CD14-positive monocyte (primary cell): ENCODE results near the gene IL36A. TPM values are rescaled to one million over a fixed set of nuclear protein-coding genes. Genes with fewer than 3 reads are reported as not detected.

Source experiments
- DNase-seq, 3 donors: peaks; one replicate each; pipeline ENCODE4 v3.0.0-alpha.2; 2011 to 2022
- H2AFZ ChIP-seq: 2 replicates; pipeline ENCODE4 v1.6.0; 2012; ENCODE audit warnings: mild to moderate bottlenecking, low read depth, low read length, inconsistent platforms; ENCODE audit not compliant: insufficient read depth, poor library complexity, severe bottlenecking
- H3K27ac ChIP-seq, 2 donors: 1 replicate in 1 of 2; 2 replicates in 1 of 2; pipeline ENCODE4 v1.5.1; 2012 to 2013; ENCODE audit warnings: low read length in 2 of 2, control low read depth in 1 of 2, inconsistent platforms in 1 of 2, low read depth in 1 of 2, mild to moderate bottlenecking in 1 of 2
- H3K27me3 ChIP-seq, 2 donors: one replicate each; pipeline versions ENCODE4 v1.6.0 to v1.6.1; 2011 to 2013; ENCODE audit warnings: low read length in 2 of 2; ENCODE audit not compliant: control insufficient read depth in 2 of 2, insufficient read depth in 2 of 2
- H3K36me3 ChIP-seq, 2 donors: replicated peaks in 1 of 2; 1 replicate in 1 of 2; 2 replicates in 1 of 2; pipeline versions ENCODE4 v1.5.1 to v1.6.1; 2012 to 2013; ENCODE audit warnings: low read length in 2 of 2, control low read depth in 1 of 2, inconsistent platforms in 1 of 2, mild to moderate bottlenecking in 1 of 2; ENCODE audit not compliant: insufficient read depth in 2 of 2, control insufficient read depth in 1 of 2
- H3K4me1 ChIP-seq, 2 donors: 1 replicate in 1 of 2; 2 replicates in 1 of 2; pipeline versions ENCODE4 v1.5.1 to v1.6.1; 2012 to 2013; ENCODE audit warnings: low read length in 2 of 2, control low read depth in 1 of 2, inconsistent platforms in 1 of 2, mild to moderate bottlenecking in 1 of 2, moderate library complexity in 1 of 2; ENCODE audit not compliant: insufficient read depth in 2 of 2, control insufficient read depth in 1 of 2
- H3K4me2 ChIP-seq: replicated peaks from 2 replicates; pipeline ENCODE3; 2012; ENCODE audit warnings: low read length, moderate library complexity, mild to moderate bottlenecking; ENCODE audit not compliant: poor library complexity, severe bottlenecking; ENCODE audit errors: extremely low read depth
- H3K4me3 ChIP-seq, 3 experiments: fragments of 200-600 bp in 1 of 3; sonication (generic) in 1 of 3; replicated peaks in 1 of 3; 1 replicate in 2 of 3; 2 replicates in 1 of 3; pipeline ENCODE4 v1.5.1; 2011 to 2013; ENCODE audit warnings: low read length in 3 of 3, mild to moderate bottlenecking in 3 of 3, control low read depth in 2 of 3, low read depth in 2 of 3, inconsistent platforms in 1 of 3, moderate library complexity in 1 of 3
- H3K79me2 ChIP-seq: 2 replicates; pipeline ENCODE4 v1.6.0; 2012; ENCODE audit warnings: mild to moderate bottlenecking, control low read depth, inconsistent platforms, low read length, moderate library complexity; ENCODE audit not compliant: insufficient read depth
- H3K9ac ChIP-seq: 2 replicates; pipeline ENCODE4 v1.6.0; 2017; ENCODE audit warnings: low read length, mild to moderate bottlenecking; ENCODE audit not compliant: insufficient read depth, poor library complexity, severe bottlenecking
- H3K9me3 ChIP-seq, 2 donors: replicated peaks in 1 of 2; 1 replicate in 1 of 2; 2 replicates in 1 of 2; pipeline versions ENCODE4 v1.5.1 to v1.6.1; 2012 to 2013; ENCODE audit warnings: low read length in 2 of 2, control low read depth in 1 of 2; ENCODE audit not compliant: control insufficient read depth in 1 of 2, insufficient read depth in 1 of 2
- H4K20me1 ChIP-seq: 2 replicates; pipeline ENCODE4 v1.6.0; 2012; ENCODE audit warnings: mild to moderate bottlenecking, low read length, control low read depth, moderate library complexity; ENCODE audit not compliant: insufficient read depth
- H3K27ac Mint-ChIP-seq, 7 donors: one replicate each; pipeline ENCODE4 v1.8.0; 2020; ENCODE audit warnings: mild to moderate bottlenecking in 7 of 7, mixed read lengths in 7 of 7, moderate library complexity in 6 of 7, inconsistent platforms in 2 of 7
- H3K27me3 Mint-ChIP-seq, 3 donors: one replicate each; pipeline ENCODE4 v1.8.0; 2021 to 2022; ENCODE audit warnings: low read depth in 3 of 3, mild to moderate bottlenecking in 3 of 3, mixed read lengths in 3 of 3, moderate library complexity in 3 of 3, inconsistent platforms in 1 of 3
- H3K36me3 Mint-ChIP-seq, 2 donors: one replicate each; pipeline ENCODE4 v1.8.0; 2020; ENCODE audit warnings: mixed read lengths in 2 of 2, inconsistent platforms in 1 of 2, mild to moderate bottlenecking in 1 of 2
- H3K4me1 Mint-ChIP-seq: one replicate; pipeline ENCODE4 v1.8.0; 2020; ENCODE audit warnings: mild to moderate bottlenecking, mixed read lengths
- H3K4me3 Mint-ChIP-seq, 2 donors: one replicate each; pipeline ENCODE4 v1.8.0; 2020; ENCODE audit warnings: mild to moderate bottlenecking in 2 of 2, mixed read lengths in 2 of 2, moderate library complexity in 1 of 2
- H3K9me3 Mint-ChIP-seq, 7 donors: one replicate each; pipeline ENCODE4 v1.8.0; 2020 to 2022; ENCODE audit warnings: mixed read lengths in 7 of 7, mild to moderate bottlenecking in 6 of 7, moderate library complexity in 6 of 7, inconsistent platforms in 2 of 7
- CTCF ChIP-seq: fragments of 200-600 bp; IDR thresholded peaks from one replicate; pipeline ENCODE4 v1.8.0; 2022; ENCODE audit warnings: antibody characterized with exemption, mild to moderate bottlenecking
- WGBS: methylation state at CpG from one replicate; pipeline ENCODE4 v1.1.5; 2013; ENCODE audit warnings: missing lambda C conversion rate; ENCODE audit not compliant: insufficient coverage; 5-methylcytosine and 5-hydroxymethylcytosine counted together
- intact Hi-C, 2 donors: fragments of 100-400 bp; cut with micrococcal nuclease; formaldehyde crosslinking; loops; one replicate each; pipeline versions ENCODE4 v1.15.0 to v1.15.1; 2023
- polyA plus RNA-seq, 3 donors: library from polyadenylated mRNA; depleted of rRNA in 1 of 3; unstranded in 2 of 3; stranded (reverse) in 1 of 3; fragments of 300-500 nt in 2 of 3; fragments of >200 nt in 1 of 3; fragmentation: Illumina TruSeq in 2 of 3; gene quantifications; 1 replicate in 2 of 3; 2 replicates in 1 of 3; pipeline ENCODE4 v1.2.3, GENCODE V29; 2012 to 2021

IL36A gene
- polyA plus RNA-seq, 3 donors, result not detected

- WGBS, result 50% methylated on average over 1 of the region's 2 CpGs
- no peak for TF ChIP-seq CTCF
- Mint-ChIP-seq H3K36me3 (no peaks in the 10 kb centered on the region), H3K4me3 (no peak overlapping the region), H3K4me1 (peaks cover 8% of the 10 kb centered on the region), H3K27ac (no peak overlapping the region), H3K27me3 (peaks cover 17 to 25% (median 24%) of the 10 kb centered on the region in 3 donors), H3K9me3 (peaks cover 0 to 2% (median 0%) of the 10 kb centered on the region in 7 donors)
- Histone ChIP-seq H4K20me1 (no peaks in the 10 kb centered on the region), H3K79me2 (no peaks in the 10 kb centered on the region), H3K27ac (no peak overlapping the region), H3K27me3 (peaks cover 7 to 17% of the 10 kb centered on the region in 2 donors), H3K4me1 (no peaks in the 10 kb centered on the region), H3K36me3 (no peaks in the 10 kb centered on the region), H3K9me3 (no peaks in the 10 kb centered on the region), H3K9ac (no peak overlapping the region), H2AFZ (no peak overlapping the region), H3K4me2 (no peak overlapping the region), H3K4me3 (no peak overlapping the region)
- intact Hi-C loops, result no loop called here
- DNase-seq, result peak; percentile 16 to 55 (median 18)
Measured at GRCh38 chr2:113025737-113026136, 20.5 kb downstream of the IL36A start.

- Mint-ChIP-seq H3K27me3 (peaks cover 18 to 26% (median 25%) of the 10 kb centered on the region in 3 donors), H3K27ac (peak overlapping the region in 1 of 7 donors; percentile 33)
- no peak for TF ChIP-seq CTCF
Measured at GRCh38 chr2:113027691-113028090, 22.4 kb downstream of the IL36A start.

More at GRCh38 chr2:113027691-113028090, 22.4 kb downstream of the IL36A start:
- H3K4me3 Mint-ChIP-seq, result no peak overlapping the region
- Histone ChIP-seq H3K4me1 (no peaks in the 10 kb centered on the region), H3K27me3 (peaks cover 7 to 17% of the 10 kb centered on the region in 2 donors), H3K4me3 (no peak overlapping the region), H3K4me2 (no peak overlapping the region), H3K79me2 (no peaks in the 10 kb centered on the region), H4K20me1 (no peaks in the 10 kb centered on the region), H3K36me3 (no peaks in the 10 kb centered on the region), H3K9me3 (no peaks in the 10 kb centered on the region), H3K9ac (no peak overlapping the region), H2AFZ (no peak overlapping the region), H3K27ac (no peak overlapping the region)
- DNase-seq, result no peak
- peaks cover 8% of the 10 kb centered on the region for H3K4me1 Mint-ChIP-seq
- 89% methylated on average over 1 of the region's 2 CpGs for WGBS
- no peaks in the 10 kb centered on the region for H3K36me3 Mint-ChIP-seq
- intact Hi-C loops, result no loop called here
- peaks cover 0 to 2% (median 0%) of the 10 kb centered on the region in 7 donors for H3K9me3 Mint-ChIP-seq
